AG09319 (cell line): ENCODE measurements around the gene MOK.

ENCODE experiments used
- DNase-seq: peaks from one replicate; pipeline ENCODE4 v3.0.0-alpha.2; 2010; ENCODE audit warnings: low read depth; ENCODE audit errors: extremely low read depth
- TF ChIP-seq, protein P1 (sequence below): IDR thresholded peaks from 2 replicates; pipeline ENCODE4 v1.5.1; 2011; ENCODE audit warnings: low read depth, mild to moderate bottlenecking, inconsistent platforms, low read length, moderate library complexity

The MOK gene

DNA sequence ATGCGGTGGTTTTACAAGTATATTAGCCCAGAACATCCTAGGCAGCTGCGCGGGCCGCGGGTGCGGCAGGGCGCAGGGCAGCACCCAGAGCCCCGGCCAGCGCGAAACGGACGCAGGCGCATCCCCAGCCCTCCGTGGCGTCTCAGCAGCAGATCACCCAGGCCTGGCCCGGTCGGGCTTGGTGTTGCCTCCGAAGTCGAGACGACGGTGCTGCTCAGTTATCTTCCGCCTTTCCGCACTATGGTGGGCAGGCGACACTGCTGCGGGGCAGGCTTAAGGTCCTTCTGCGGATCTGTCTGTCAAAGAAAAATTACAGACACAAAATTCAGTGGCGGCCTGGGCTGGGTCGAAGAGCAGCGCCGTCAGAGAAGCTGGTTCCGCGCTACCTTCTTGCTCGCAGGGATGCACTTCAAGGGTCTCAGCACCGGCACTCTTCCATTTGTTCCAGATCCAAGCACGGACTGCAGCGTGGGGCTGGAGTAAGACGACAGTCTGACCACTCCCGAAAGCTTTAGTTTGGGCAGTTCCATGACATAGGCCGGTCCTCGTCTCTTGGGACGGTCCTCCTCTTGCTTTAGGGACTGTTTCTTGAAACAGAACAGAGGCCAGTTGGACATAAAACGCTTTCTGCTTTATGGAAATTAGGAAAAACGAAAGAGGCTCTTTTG, 75.8 kb downstream of the MOK start:
- no peak for DNase-seq
- TF ChIP-seq, protein P1, sequence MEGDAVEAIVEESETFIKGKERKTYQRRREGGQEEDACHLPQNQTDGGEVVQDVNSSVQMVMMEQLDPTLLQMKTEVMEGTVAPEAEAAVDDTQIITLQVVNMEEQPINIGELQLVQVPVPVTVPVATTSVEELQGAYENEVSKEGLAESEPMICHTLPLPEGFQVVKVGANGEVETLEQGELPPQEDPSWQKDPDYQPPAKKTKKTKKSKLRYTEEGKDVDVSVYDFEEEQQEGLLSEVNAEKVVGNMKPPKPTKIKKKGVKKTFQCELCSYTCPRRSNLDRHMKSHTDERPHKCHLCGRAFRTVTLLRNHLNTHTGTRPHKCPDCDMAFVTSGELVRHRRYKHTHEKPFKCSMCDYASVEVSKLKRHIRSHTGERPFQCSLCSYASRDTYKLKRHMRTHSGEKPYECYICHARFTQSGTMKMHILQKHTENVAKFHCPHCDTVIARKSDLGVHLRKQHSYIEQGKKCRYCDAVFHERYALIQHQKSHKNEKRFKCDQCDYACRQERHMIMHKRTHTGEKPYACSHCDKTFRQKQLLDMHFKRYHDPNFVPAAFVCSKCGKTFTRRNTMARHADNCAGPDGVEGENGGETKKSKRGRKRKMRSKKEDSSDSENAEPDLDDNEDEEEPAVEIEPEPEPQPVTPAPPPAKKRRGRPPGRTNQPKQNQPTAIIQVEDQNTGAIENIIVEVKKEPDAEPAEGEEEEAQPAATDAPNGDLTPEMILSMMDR = no peak

DNA sequence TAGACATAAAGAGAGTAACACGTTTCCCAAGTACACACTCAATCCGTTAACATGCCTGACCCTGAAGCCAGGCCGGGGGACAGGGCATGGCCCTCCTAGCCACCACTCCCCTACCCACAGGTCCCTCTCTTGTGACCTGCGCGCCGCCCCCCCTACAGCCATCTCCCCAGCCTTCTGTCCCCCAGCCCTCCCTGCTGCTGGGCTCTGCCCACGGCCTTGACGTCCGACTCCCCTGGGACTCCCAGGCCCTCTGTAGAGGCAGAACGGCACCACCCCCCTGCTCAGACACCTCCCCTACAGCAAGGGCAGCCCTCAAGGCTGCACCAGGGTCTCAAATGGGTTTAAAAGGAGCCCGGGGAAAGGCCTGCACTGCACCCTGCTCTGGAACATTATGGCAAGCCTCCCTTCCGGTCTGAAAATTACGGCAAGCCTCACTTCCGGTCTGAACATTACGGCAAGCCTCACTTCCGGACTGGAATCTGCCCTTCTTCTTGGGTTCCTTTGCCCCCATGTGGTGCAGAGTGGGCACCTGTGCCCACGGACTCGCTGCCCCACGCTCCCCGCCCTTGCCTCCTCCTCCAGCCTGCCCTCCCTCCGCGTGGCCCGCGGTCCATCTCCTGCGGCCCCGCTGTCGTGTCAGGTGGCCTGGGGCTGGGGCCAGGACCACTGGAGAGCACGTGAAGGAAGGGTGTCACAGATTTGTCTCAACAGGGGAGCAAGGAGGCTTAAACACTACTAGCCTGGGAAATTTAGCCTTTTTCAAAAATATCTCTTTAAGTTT, 77.6 kb downstream of the MOK start:
- DNase-seq = no peak
- TF ChIP-seq, protein P1 = no peak

DNA sequence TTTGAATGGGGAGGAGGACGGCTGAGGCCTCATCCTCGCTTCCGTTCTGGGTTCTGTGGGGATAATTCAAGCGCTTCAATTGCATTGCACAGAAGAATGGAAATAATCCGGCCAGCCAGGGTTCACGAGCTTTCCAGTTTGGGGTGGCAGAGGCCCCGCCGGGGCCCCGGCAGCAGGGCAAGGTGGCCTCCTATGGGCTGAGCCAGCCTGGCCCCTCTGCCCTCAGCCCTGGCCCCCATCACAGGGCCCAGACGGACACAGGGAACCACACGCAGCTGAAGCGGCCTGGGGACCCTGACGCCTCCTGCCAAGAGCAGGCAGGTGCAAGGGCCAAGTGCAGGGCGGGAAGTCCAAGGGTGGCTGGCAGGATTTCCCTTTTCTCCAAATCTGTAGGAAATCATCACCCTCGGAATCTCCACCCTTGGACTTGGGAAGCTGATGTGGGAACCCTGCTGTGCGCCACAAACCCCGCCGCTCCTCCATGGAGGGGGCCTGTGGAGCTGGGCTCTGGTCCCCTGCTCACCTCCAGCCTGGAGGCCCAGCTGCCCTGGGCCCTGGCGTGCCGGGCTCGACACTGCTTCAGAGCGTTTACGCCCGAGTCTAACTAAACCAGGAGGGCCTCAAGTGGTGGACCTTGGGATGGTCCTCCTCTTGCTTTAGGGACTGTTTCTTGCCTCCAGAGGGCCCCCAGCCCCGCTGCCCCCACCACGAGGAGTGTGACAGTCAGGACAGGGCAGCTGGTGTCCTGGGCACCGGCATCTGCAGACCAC, 78.4 kb downstream of the MOK start:
- DNase-seq = no peak

DNA sequence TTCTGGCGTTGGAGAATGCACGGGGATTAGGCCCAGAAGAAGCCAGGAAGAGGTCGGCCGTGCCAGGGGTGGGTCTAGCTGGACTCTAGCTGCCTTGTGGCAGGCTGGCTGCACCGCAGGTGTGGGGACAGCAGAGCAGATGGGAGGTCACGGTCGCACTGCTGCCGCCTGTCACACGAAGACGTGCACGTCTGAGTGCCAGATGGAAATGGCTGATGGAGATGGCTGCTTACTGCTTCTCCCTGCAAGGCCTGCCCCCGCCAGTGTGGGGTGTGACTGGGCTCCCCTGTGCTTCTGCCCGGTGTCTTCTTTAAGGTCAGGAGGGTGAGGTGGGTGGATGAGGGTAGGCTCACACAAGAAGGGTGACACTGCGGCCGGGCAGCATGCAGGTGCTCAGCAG, 79.0 kb downstream of the MOK start:
- no peak for DNase-seq
- TF ChIP-seq, protein P1 = no peak

More for the DNA sequence above, 78.4 kb downstream of the MOK start:
- TF ChIP-seq, protein P1 = no peak

DNA sequence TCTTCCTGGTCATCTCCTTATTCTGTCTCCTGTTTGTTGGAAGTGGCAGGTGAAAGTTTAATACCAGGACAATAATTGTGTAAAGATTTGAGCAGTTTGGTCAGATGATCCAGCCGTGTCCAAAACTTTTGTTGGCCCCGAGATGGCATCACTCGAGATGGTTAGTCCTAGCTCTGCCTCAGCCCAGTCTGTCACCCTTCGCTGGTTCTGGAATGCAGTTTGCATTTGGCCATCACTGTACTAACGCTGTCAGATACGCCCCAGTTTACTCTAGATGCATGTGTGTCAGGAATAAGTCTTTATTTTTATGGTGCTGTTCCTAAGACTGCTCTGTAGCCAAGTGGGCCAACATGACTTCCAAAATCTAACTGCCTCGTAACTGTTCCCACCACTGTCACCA, 79.6 kb downstream of the MOK start:
- TF ChIP-seq, protein P1 = no peak
- DNase-seq = no peak

DNA sequence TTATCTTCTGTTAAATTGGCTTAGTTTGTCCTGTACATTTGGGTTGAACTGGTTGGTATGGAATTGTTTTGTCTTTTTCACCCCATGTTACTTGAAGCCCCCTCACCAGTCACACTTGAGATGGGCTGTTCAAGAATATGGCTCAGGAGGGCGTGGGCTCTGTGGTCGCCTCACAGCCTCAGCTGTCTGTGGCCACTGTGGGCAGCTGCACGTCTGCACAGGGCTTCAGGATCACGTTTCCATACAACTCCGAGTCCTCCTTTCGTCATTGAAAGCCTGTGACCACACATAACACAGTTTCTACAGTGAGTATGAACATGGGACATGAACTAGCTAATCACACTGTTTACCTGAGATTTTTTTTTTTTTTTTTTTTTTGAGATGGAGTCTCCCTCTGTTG, 81.3 kb downstream of the MOK start:
- TF ChIP-seq, protein P1 = no peak
- DNase-seq = no peak

DNA sequence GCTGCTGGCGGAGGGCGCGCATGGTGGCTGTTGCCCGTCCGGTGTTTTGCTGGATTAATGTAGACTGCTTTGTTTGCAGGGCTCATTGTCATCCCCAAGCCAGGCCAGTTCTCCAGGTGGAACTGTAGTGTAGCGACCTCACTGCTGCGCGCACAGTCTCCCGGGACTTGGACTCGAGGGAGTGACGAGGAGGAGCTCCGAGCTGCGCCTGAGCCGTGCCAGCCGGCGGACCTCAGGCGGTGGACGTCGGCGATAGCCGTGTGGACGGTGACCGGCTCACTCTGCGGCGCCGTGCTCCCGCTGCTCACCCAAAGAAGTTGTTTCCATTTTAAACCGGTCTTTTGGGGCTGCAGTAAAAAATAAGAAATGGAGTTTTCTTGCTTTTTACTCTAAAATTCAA, 82.2 kb downstream of the MOK start:
- no peak for DNase-seq
- TF ChIP-seq, protein P1 = no peak
